Measurements from ENCODE around the gene NGLY1. TPM values are rescaled to one million over a fixed set of nuclear protein-coding genes. Genes with fewer than 3 reads are reported as not detected.

Gene NGLY1
- total RNA-seq, 1 experiment from 2014 or later, result 47.7 TPM

Other genes starting within 250 kb of the NGLY1 start
- gene TOP2B, start 118.5 kb downstream of the NGLY1 start, total RNA-seq (2014; rRNA removed), result 79.0 and 107 TPM in 2 replicates
- 13.7 and 21.4 TPM in 2 replicates for gene OXSM, start 6.6 kb upstream of the NGLY1 start, total RNA-seq (2014; rRNA removed)

Measured in PC-3 (cell line).